Tibial artery (tissue), 4 donors: ENCODE measurements around the gene OSBPL2.

Experiments
- DNase-seq, 2 donors: peaks; one replicate each; pipeline ENCODE4 v3.0.0-alpha.2; 2019
- H3K27ac ChIP-seq, 2 donors: fragments of 200-600 bp; sonication (generic) in 1 of 2; 1 replicate in 1 of 2; 2 replicates in 1 of 2; pipeline ENCODE4 v1.5.1; 2018 to 2019; ENCODE audit warnings: mild to moderate bottlenecking in 1 of 2
- H3K27me3 ChIP-seq, 2 donors: fragments of 200-600 bp; sonication (generic) in 1 of 2; one replicate each; pipeline versions ENCODE4 v1.5.1 to v1.6.0; 2016 to 2019
- H3K36me3 ChIP-seq, 3 donors: fragments of 200-600 bp; sonication (generic) in 2 of 3; one replicate each; pipeline ENCODE4 v1.5.1; 2016 to 2019; ENCODE audit warnings: mild to moderate bottlenecking in 2 of 3
- H3K4me1 ChIP-seq, 4 donors: fragments of 200-600 bp; sonication (generic) in 2 of 4; 1 replicate in 3 of 4; 2 replicates in 1 of 4; pipeline ENCODE4 v1.5.1; 2016 to 2019
- H3K4me3 ChIP-seq, 2 donors: fragments of 200-600 bp; sonication (generic) in 1 of 2; 1 replicate in 1 of 2; 2 replicates in 1 of 2; pipeline ENCODE4 v1.5.1; 2018 to 2019; ENCODE audit warnings: mild to moderate bottlenecking in 2 of 2
- H3K9me3 ChIP-seq, 3 donors: fragments of 200-600 bp; sonication (generic) in 1 of 3; one replicate each; pipeline ENCODE4 v1.5.1; 2016 to 2019
- CTCF ChIP-seq, 2 experiments: fragments of 200-600 bp in 1 of 2; fragments of 450-650 bp in 1 of 2; IDR thresholded peaks; one replicate each; pipeline ENCODE4 v1.5.1; 2017 to 2019; ENCODE audit warnings: antibody characterized with exemption in 2 of 2, mild to moderate bottlenecking in 1 of 2, moderate library complexity in 1 of 2
- intact Hi-C: fragments of 100-400 bp; cut with DNase I; formaldehyde crosslinking; loops from one replicate; pipeline ENCODE4 v1.15.0; 2023; ENCODE audit warnings: low total_unique reads

Gene OSBPL2

GRCh38 chr20:62197801-62198200, 40.5 kb upstream of the OSBPL2 start:
- TF ChIP-seq CTCF (IDR thresholded peaks at IDR 0.05), result no peak
- Histone ChIP-seq H3K4me3 (no peak overlapping the region), H3K9me3 (no peaks in the 10 kb centered on the region), H3K27me3 (no peaks in the 10 kb centered on the region), H3K4me1 (no peaks in the 10 kb centered on the region), H3K27ac (no peak overlapping the region), H3K36me3 (peaks cover 70 to 92% (median 74%) of the 10 kb centered on the region in 3 donors)
- intact Hi-C loops, result loop anchor here (1.0 kb wide), 1 partner anchor 22 kb away; no protein-coding TSS in a partner anchor
- no peak for DNase-seq

GRCh38 chr20:62198496-62198895, 39.8 kb upstream of the OSBPL2 start:
- no peak for DNase-seq
- H3K36me3 ChIP-seq, result peaks cover 76 to 96% (median 77%) of the 10 kb centered on the region in 3 donors

GRCh38 chr20:62198931-62199330, 39.4 kb upstream of the OSBPL2 start:
- no peak overlapping the region for H3K27ac ChIP-seq
- intact Hi-C loops, result no loop called here
- H3K4me1 ChIP-seq, result no peaks in the 10 kb centered on the region
- H3K9me3 ChIP-seq, result no peaks in the 10 kb centered on the region
- H3K36me3 ChIP-seq, result peaks cover 76 to 96% (median 78%) of the 10 kb centered on the region in 3 donors
- no peak overlapping the region for H3K4me3 ChIP-seq
- no peak for TF ChIP-seq CTCF (IDR thresholded peaks at IDR 0.05)
- no peaks in the 10 kb centered on the region for H3K27me3 ChIP-seq
- no peak for DNase-seq

More at GRCh38 chr20:62198496-62198895, 39.8 kb upstream of the OSBPL2 start:
- no peak for TF ChIP-seq CTCF (IDR thresholded peaks at IDR 0.05)
- no peaks in the 10 kb centered on the region for H3K4me1 ChIP-seq
- no peaks in the 10 kb centered on the region for H3K27me3 ChIP-seq
- intact Hi-C loops, result no loop called here
- no peaks in the 10 kb centered on the region for H3K9me3 ChIP-seq
- no peak overlapping the region for H3K27ac ChIP-seq
- H3K4me3 ChIP-seq, result no peak overlapping the region

GRCh38 chr20:62200491-62201172, 37.7 kb upstream of the OSBPL2 start:
- no peak for DNase-seq
- H3K4me1 ChIP-seq, result no peaks in the 10 kb centered on the region
- intact Hi-C loops, result no loop called here
- peaks cover 75 to 89% (median 77%) of the 10 kb centered on the region in 3 donors for H3K36me3 ChIP-seq
- TF ChIP-seq CTCF (IDR thresholded peaks at IDR 0.05), result no peak
- H3K4me3 ChIP-seq, result no peak overlapping the region
- no peaks in the 10 kb centered on the region for H3K27me3 ChIP-seq
- H3K9me3 ChIP-seq, result no peaks in the 10 kb centered on the region
- H3K27ac ChIP-seq, result no peak overlapping the region

GRCh38 chr20:62201173-62202082, 36.9 kb upstream of the OSBPL2 start:
- Histone ChIP-seq H3K27ac (no peak overlapping the region), H3K4me3 (no peak overlapping the region), H3K36me3 (peaks cover 68 to 89% (median 69%) of the 10 kb centered on the region in 3 donors), H3K4me1 (no peaks in the 10 kb centered on the region), H3K27me3 (no peaks in the 10 kb centered on the region), H3K9me3 (no peaks in the 10 kb centered on the region)
- no peak for TF ChIP-seq CTCF (IDR thresholded peaks at IDR 0.05)
- DNase-seq, result no peak
- intact Hi-C loops, result no loop called here
